Endothelial cell of umbilical vein (primary cell): ENCODE measurements around the gene PLEKHJ1. TPM values are rescaled to one million over a fixed set of nuclear protein-coding genes. Genes with fewer than 3 reads are reported as not detected.

Experiments
- BruUV-seq: library from RNA; stranded (reverse); fragments of 400-500 nt; replicated peaks from 2 replicates; lab custom pipeline; 2021; lab: Mats Ljungman, UMichigan
- CTCF ChIA-PET: fragments of 300-600, 350-600 bp; sonication (Branson Sonifier 250); formaldehyde crosslinking; loops from one replicate; lab custom pipeline; 2021; ENCODE audit warnings: antibody characterized with exemption, inconsistent platforms; lab: Charles Lee
- POLR2A ChIA-PET: fragments of 300-600, 350-600 bp; sonication (Branson Sonifier 250); formaldehyde crosslinking; loops from one replicate; lab custom pipeline; 2021; ENCODE audit warnings: antibody characterized with exemption, inconsistent platforms; lab: Charles Lee
- DNase-seq: peaks from one replicate; pipeline ENCODE4 v3.0.0-alpha.2; 2011; ENCODE audit warnings: low read depth, low spot score
- FAIRE-seq: peaks from 2 replicates; lab custom pipeline; 2011; peaks lifted over from hg19 to GRCh38; lab: Jason Lieb, UNC
- H2AFZ ChIP-seq: 2 replicates; pipeline ENCODE4 v1.6.0; 2012; ENCODE audit warnings: low read depth, low read length, control low read depth, inconsistent platforms
- H3K27ac ChIP-seq: 2 replicates; pipeline ENCODE4 v1.5.1; 2011; ENCODE audit warnings: low read depth, mild to moderate bottlenecking, control low read depth, low read length, moderate library complexity; ENCODE audit not compliant: insufficient read depth
- H3K27me3 ChIP-seq, 2 experiments: 2 replicates each; pipeline versions ENCODE4 v1.6.0 to v1.6.1; 2011; ENCODE audit warnings: low read length in 2 of 2, mixed read lengths in 1 of 2; ENCODE audit not compliant: control insufficient read depth in 2 of 2, insufficient read depth in 2 of 2
- H3K36me3 ChIP-seq, 2 experiments: 2 replicates in 1 of 2; 3 replicates in 1 of 2; pipeline ENCODE4 v1.5.1; 2011; ENCODE audit warnings: low read length in 2 of 2, mild to moderate bottlenecking in 1 of 2, moderate library complexity in 1 of 2; ENCODE audit not compliant: control insufficient read depth in 2 of 2, insufficient read depth in 2 of 2; ENCODE audit errors: extremely low read depth in 1 of 2
- H3K4me1 ChIP-seq: 3 replicates; pipeline ENCODE4 v1.5.1; 2011; ENCODE audit warnings: mild to moderate bottlenecking, low read length; ENCODE audit not compliant: control insufficient read depth, insufficient read depth; ENCODE audit errors: extremely low read depth
- H3K4me2 ChIP-seq: 2 replicates; pipeline ENCODE4 v1.6.1; 2011; ENCODE audit warnings: low read length, control low read depth, mixed read lengths; ENCODE audit not compliant: insufficient read depth
- H3K4me3 ChIP-seq, 3 experiments: fragments of 200-600 bp in 1 of 3; sonication (generic), shearing (Covaris generic) in 1 of 3; replicated peaks in 1 of 3; 2 replicates each; pipeline ENCODE4 v1.5.1; 2011 to 2016; ENCODE audit warnings: control low read depth in 3 of 3, low read length in 3 of 3, mild to moderate bottlenecking in 2 of 3, inconsistent platforms in 1 of 3, low read depth in 1 of 3, moderate library complexity in 1 of 3; ENCODE audit not compliant: insufficient read depth in 1 of 3
- H3K79me2 ChIP-seq: 2 replicates; pipeline ENCODE4 v1.6.0; 2012; ENCODE audit warnings: low read length, inconsistent platforms; ENCODE audit not compliant: control insufficient read depth, insufficient read depth
- H3K9ac ChIP-seq: replicated peaks from 2 replicates; pipeline ENCODE3; 2011; ENCODE audit warnings: low read length, control low read depth; ENCODE audit not compliant: insufficient read depth; ENCODE audit errors: extremely low read depth
- H3K9me1 ChIP-seq: replicated peaks from 3 replicates; pipeline ENCODE4 v1.6.0; 2011; ENCODE audit warnings: mild to moderate bottlenecking, low read length; ENCODE audit not compliant: control insufficient read depth, insufficient read depth; ENCODE audit errors: extremely low read depth
- H3K9me3 ChIP-seq: replicated peaks from 2 replicates; pipeline ENCODE4 v1.5.1; 2012; ENCODE audit warnings: low read length, inconsistent platforms; ENCODE audit not compliant: control insufficient read depth, insufficient read depth
- H4K20me1 ChIP-seq: replicated peaks from 2 replicates; pipeline ENCODE3; 2011; ENCODE audit warnings: mild to moderate bottlenecking, low read length; ENCODE audit not compliant: control insufficient read depth, insufficient read depth; ENCODE audit errors: extremely low read depth
- EZH2 ChIP-seq: IDR thresholded peaks from 2 replicates; pipeline ENCODE4 v1.6.1; 2012; ENCODE audit warnings: borderline replicate concordance, low read depth, mild to moderate bottlenecking, moderate library complexity, low read length, inconsistent platforms; ENCODE audit not compliant: severe bottlenecking
- FOS ChIP-seq: IDR thresholded peaks from 2 replicates; pipeline ENCODE4 v1.6.1; 2011; ENCODE audit warnings: mild to moderate bottlenecking, low read length, moderate library complexity, borderline replicate concordance; ENCODE audit not compliant: insufficient read depth
- GATA2 ChIP-seq: IDR thresholded peaks from 2 replicates; pipeline ENCODE4 v1.7.0; 2011; ENCODE audit warnings: low read depth, mild to moderate bottlenecking, moderate library complexity, mixed read lengths, low read length; ENCODE audit not compliant: insufficient read length, insufficient read depth
- JUN ChIP-seq: IDR thresholded peaks from 2 replicates; pipeline ENCODE4 v1.6.1; 2011; ENCODE audit warnings: borderline replicate concordance, low read depth; ENCODE audit not compliant: insufficient read length, insufficient read depth
- MAX ChIP-seq: IDR thresholded peaks from 2 replicates; pipeline ENCODE4 v1.6.1; 2011; ENCODE audit not compliant: insufficient read depth, insufficient read length
- MYC ChIP-seq: IDR thresholded peaks from one replicate; pipeline ENCODE4 v1.6.1; 2011; ENCODE audit warnings: mild to moderate bottlenecking, low read depth, low read length
- POLR2A ChIP-seq: IDR thresholded peaks from 2 replicates; pipeline ENCODE4 v1.6.1; 2012; ENCODE audit warnings: low read depth, mild to moderate bottlenecking, control low read depth, low read length
- POLR2AphosphoS5 ChIP-seq: IDR thresholded peaks from 2 replicates; pipeline ENCODE4 v1.6.1; 2012; ENCODE audit warnings: low read depth, mild to moderate bottlenecking, control low read depth, low read length, moderate library complexity; ENCODE audit not compliant: insufficient read depth
- dilution Hi-C: fragments of 300-500 bp; cut with MboI; formaldehyde crosslinking; loops from one replicate; pipeline ENCODE4 v1.15.0; 2019; ENCODE audit warnings: low sequenced_read_pairs; ENCODE audit not compliant: extremely low pct_ligation_motif_present
- intact Hi-C: fragments of 100-400 bp; cut with micrococcal nuclease; formaldehyde crosslinking; loops from one replicate; pipeline ENCODE4 v1.10.0; 2022
- polyA plus RNA-seq, 4 experiments: library from polyadenylated mRNA; depleted of rRNA in 3 of 4; stranded (reverse) in 3 of 4; unstranded in 1 of 4; fragments of >200 nt; gene quantifications; 2 replicates each; pipeline versions ENCODE4 v1.2.1 to v1.2.3, GENCODE V29; 2011 to 2012; ENCODE audit warnings: missing spikeins in 1 of 4
- total RNA-seq: library from RNA; stranded (reverse); gene quantifications from 2 replicates; pipeline ENCODE4 v1.2.3, GENCODE V29; 2021
- TF ChIP-seq, protein P1 (sequence below), 2 donors: IDR thresholded peaks; 1 replicate in 1 of 2; 2 replicates in 1 of 2; pipeline ENCODE4 v1.5.1; 2011; ENCODE audit warnings: low read length in 2 of 2, mild to moderate bottlenecking in 2 of 2, moderate library complexity in 2 of 2, control low read depth in 1 of 2, inconsistent platforms in 1 of 2, low read depth in 1 of 2; ENCODE audit not compliant: insufficient read depth in 1 of 2; ENCODE audit errors: extremely low read depth in 1 of 2

Gene PLEKHJ1
- total and polyA plus RNA-seq, 2 donors (not counting 3 experiments of a cell fraction or from before 2014, with no cell fraction given): 82.4 to 115 TPM

- no peak for FAIRE-seq
- ChIA-PET POLR2A (no interaction called here), CTCF (no interaction called here)
Observed at GRCh38 chr19:2227415-2228156, 8.5 kb downstream of the PLEKHJ1 start.

More at GRCh38 chr19:2227415-2228156, 8.5 kb downstream of the PLEKHJ1 start:
- Histone ChIP-seq H2AFZ (no peak overlapping the region), H3K27ac (no peak overlapping the region), H3K27me3 (no peaks in the 10 kb centered on the region), H4K20me1 (no peaks in the 10 kb centered on the region), H3K9ac (no peak overlapping the region), H3K4me3 (no peak overlapping the region), H3K79me2 (no peaks in the 10 kb centered on the region), H3K4me2 (no peak overlapping the region), H3K9me1 (no peaks in the 10 kb centered on the region), H3K9me3 (no peaks in the 10 kb centered on the region), H3K36me3 (peaks cover 2 to 29% of the 10 kb centered on the region in 2 experiments), H3K4me1 (no peaks in the 10 kb centered on the region)
- intact Hi-C loops (no loop called here), dilution Hi-C loops (no loop called here)
- no peak for DNase-seq
- no peak for TF ChIP-seq GATA2
- TF ChIP-seq JUN: no peak
- no peak for TF ChIP-seq MYC
- no peak for TF ChIP-seq MAX
- TF ChIP-seq, protein P1, sequence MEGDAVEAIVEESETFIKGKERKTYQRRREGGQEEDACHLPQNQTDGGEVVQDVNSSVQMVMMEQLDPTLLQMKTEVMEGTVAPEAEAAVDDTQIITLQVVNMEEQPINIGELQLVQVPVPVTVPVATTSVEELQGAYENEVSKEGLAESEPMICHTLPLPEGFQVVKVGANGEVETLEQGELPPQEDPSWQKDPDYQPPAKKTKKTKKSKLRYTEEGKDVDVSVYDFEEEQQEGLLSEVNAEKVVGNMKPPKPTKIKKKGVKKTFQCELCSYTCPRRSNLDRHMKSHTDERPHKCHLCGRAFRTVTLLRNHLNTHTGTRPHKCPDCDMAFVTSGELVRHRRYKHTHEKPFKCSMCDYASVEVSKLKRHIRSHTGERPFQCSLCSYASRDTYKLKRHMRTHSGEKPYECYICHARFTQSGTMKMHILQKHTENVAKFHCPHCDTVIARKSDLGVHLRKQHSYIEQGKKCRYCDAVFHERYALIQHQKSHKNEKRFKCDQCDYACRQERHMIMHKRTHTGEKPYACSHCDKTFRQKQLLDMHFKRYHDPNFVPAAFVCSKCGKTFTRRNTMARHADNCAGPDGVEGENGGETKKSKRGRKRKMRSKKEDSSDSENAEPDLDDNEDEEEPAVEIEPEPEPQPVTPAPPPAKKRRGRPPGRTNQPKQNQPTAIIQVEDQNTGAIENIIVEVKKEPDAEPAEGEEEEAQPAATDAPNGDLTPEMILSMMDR (IDR thresholded peaks at IDR 0.05; ENCODE audit: extremely low read depth in 1 of 2, insufficient read depth in 1 of 2, low read depth in 1 of 2, low read length in 2 of 2): no peak
- TF ChIP-seq POLR2AphosphoS5: no peak
- no peak for TF ChIP-seq EZH2
- no peak for TF ChIP-seq POLR2A
- TF ChIP-seq FOS: no peak
- no TSS peak for BruUV-seq
